ENCODE measurements around the gene ZNF438. TPM values are rescaled to one million over a fixed set of nuclear protein-coding genes. Genes with fewer than 3 reads are reported as not detected.
A peak's percentile ranks its signal among the peaks of the same experiment; 100 is the strongest.

Gene ZNF438
- total RNA-seq, 1 experiment from 2014 or later: 4.3 TPM

DNA sequence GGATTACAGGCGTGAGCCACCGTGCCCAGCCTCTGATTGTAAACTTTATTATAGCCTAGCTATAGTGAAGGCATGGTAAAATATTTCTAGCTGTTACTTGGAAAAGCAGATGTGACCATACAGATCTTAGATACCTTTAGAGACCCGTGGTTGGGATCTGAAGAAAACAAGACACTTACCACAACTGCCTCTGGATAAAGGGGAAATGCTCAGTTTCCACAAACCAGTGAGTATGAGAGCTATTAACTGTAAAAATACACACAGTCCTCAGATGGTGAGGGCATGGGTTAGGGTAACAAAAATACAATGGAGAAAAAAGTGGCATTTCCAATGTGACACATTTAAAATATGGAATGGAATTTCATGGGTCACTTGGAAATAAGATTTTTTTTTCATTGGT lies 63.0 kb downstream of the ZNF438 start:
- Mint-ChIP-seq H3K27me3 (ENCODE audit: unreplicated experiment) (no peaks in the 10 kb centered on the region), H3K4me3 (ENCODE audit: low read depth, unreplicated experiment) (peak overlapping the region; percentile 4), H3K27ac (ENCODE audit: unreplicated experiment) (no peak overlapping the region), H3K9me3 (ENCODE audit: low read depth, unreplicated experiment) (no peaks in the 10 kb centered on the region), H3K4me1 (ENCODE audit: low read depth, unreplicated experiment) (peaks cover 32% of the 10 kb centered on the region), H3K36me3 (ENCODE audit: insufficient read depth, unreplicated experiment) (no peaks in the 10 kb centered on the region)
- DNase-seq: no peak
- TF ChIP-seq CTCF (IDR thresholded peaks at IDR 0.05; ENCODE audit: unreplicated experiment): no peak
- CTCF ChIA-PET: interaction anchor here (0.8 to 0.9 kb wide), 2 partner anchors 60 to 183 kb away, joined by 3 to 4 read pairs; no protein-coding TSS in a partner anchor
- BruUV-seq (replicated peaks): no TSS peak
- intact Hi-C loops (cut with micrococcal nuclease; ENCODE audit: unreplicated experiment): loop anchor here (5.0 kb wide), 1 partner anchor 34 kb away; no protein-coding TSS in a partner anchor

GRCh38 chr10:30967650-30968410 lies 63.8 kb downstream of the ZNF438 start:
- Mint-ChIP-seq H3K9me3 (ENCODE audit: low read depth, unreplicated experiment) (no peaks in the 10 kb centered on the region), H3K27me3 (ENCODE audit: unreplicated experiment) (no peaks in the 10 kb centered on the region), H3K4me3 (ENCODE audit: low read depth, unreplicated experiment) (peak overlapping the region; percentile 4), H3K36me3 (ENCODE audit: insufficient read depth, unreplicated experiment) (no peaks in the 10 kb centered on the region), H3K27ac (ENCODE audit: unreplicated experiment) (peak overlapping the region; percentile 34), H3K4me1 (ENCODE audit: low read depth, unreplicated experiment) (peaks cover 33% of the 10 kb centered on the region)
- CTCF ChIA-PET: interaction anchor here (0.8 to 0.9 kb wide), 2 partner anchors 61 to 183 kb away, joined by 3 to 4 read pairs; no protein-coding TSS in a partner anchor
- BruUV-seq (replicated peaks): no TSS peak
- DNase-seq: no peak
- no peak for TF ChIP-seq CTCF (IDR thresholded peaks at IDR 0.05; ENCODE audit: unreplicated experiment)
- intact Hi-C loops (cut with micrococcal nuclease; ENCODE audit: unreplicated experiment): loop anchor here (5.0 kb wide), 1 partner anchor 34 kb away; no protein-coding TSS in a partner anchor

GRCh38 chr10:30963992-30964930 lies 67.4 kb downstream of the ZNF438 start:
- H3K9me3 Mint-ChIP-seq (ENCODE audit: low read depth, unreplicated experiment): no peaks in the 10 kb centered on the region
- intact Hi-C loops (cut with micrococcal nuclease; ENCODE audit: unreplicated experiment): no loop called here
- no peaks in the 10 kb centered on the region for H3K27me3 Mint-ChIP-seq (ENCODE audit: unreplicated experiment)
- CTCF ChIA-PET: interaction anchor here (1.0 to 1.8 kb wide), 3 partner anchors 12 to 180 kb away, joined by 3 to 4 read pairs (median 4); partner anchors contain the start of gene ZNF438
- peak overlapping the region; percentile 12 for H3K4me3 Mint-ChIP-seq (ENCODE audit: low read depth, unreplicated experiment)
- BruUV-seq (replicated peaks): no TSS peak
- no peaks in the 10 kb centered on the region for H3K36me3 Mint-ChIP-seq (ENCODE audit: insufficient read depth, unreplicated experiment)
- H3K4me1 Mint-ChIP-seq (ENCODE audit: low read depth, unreplicated experiment): peaks cover 24% of the 10 kb centered on the region
- DNase-seq: no peak
- peak overlapping the region; percentile 60 for H3K27ac Mint-ChIP-seq (ENCODE audit: unreplicated experiment)
- TF ChIP-seq CTCF (IDR thresholded peaks at IDR 0.05; ENCODE audit: unreplicated experiment): no peak

GRCh38 chr10:30962522-30962921 lies 69.1 kb downstream of the ZNF438 start:
- TF ChIP-seq CTCF (IDR thresholded peaks at IDR 0.05; ENCODE audit: unreplicated experiment): no peak
- no peak overlapping the region for H3K4me3 Mint-ChIP-seq (ENCODE audit: low read depth, unreplicated experiment)
- peaks cover 19% of the 10 kb centered on the region for H3K4me1 Mint-ChIP-seq (ENCODE audit: low read depth, unreplicated experiment)
- no peaks in the 10 kb centered on the region for H3K36me3 Mint-ChIP-seq (ENCODE audit: insufficient read depth, unreplicated experiment)
- H3K27me3 Mint-ChIP-seq (ENCODE audit: unreplicated experiment): no peaks in the 10 kb centered on the region
- no peak for DNase-seq
- CTCF ChIA-PET: interaction anchor here (0.5 kb wide), 2 partner anchors 70 to 784 kb away, joined by 3 read pairs; no protein-coding TSS in a partner anchor
- no peaks in the 10 kb centered on the region for H3K9me3 Mint-ChIP-seq (ENCODE audit: low read depth, unreplicated experiment)
- no TSS peak for BruUV-seq (replicated peaks)
- H3K27ac Mint-ChIP-seq (ENCODE audit: unreplicated experiment): peak overlapping the region; percentile 81
- intact Hi-C loops (cut with micrococcal nuclease; ENCODE audit: unreplicated experiment): no loop called here
